ENCODE data around the gene MAPKBP1.
A peak's percentile ranks its signal among the peaks of the same experiment; 100 is the strongest.

The MAPKBP1 gene

GRCh38 chr15:41798607-41799487 is 24.6 kb downstream of the MAPKBP1 start:
- peak overlapping the region; percentile 14 for H4K8ac ChIP-seq (ENCODE audit: low read depth, low read length)
- no CpG with 5 or more reads among the region's 9 CpGs for WGBS (ENCODE audit: extremely low coverage, insufficient coverage, insufficient read length)
- H3K4ac ChIP-seq (ENCODE audit: low read depth, low read length), result peak overlapping the region; percentile 19
- H4K12ac ChIP-seq (ENCODE audit: low read depth, low read length), result no peak overlapping the region
- peak; percentile 30 to 64 for DNase-seq
- H2AK5ac ChIP-seq (ENCODE audit: low read length), result no peak overlapping the region
- H3K79me2 ChIP-seq (ENCODE audit: control insufficient read depth, insufficient read depth, low read length, poor library complexity), result no peaks in the 10 kb centered on the region
- H2BK12ac ChIP-seq (ENCODE audit: low read length), result peak overlapping the region; percentile 67
- H3K36me3 ChIP-seq (ENCODE audit: control insufficient read depth in 1 of 2, insufficient read depth in 2 of 2, low read length in 2 of 2), result peaks cover 3 to 8% of the 10 kb centered on the region in 2 experiments
- H3K18ac ChIP-seq (ENCODE audit: low read length), result peak overlapping the region; percentile 0
- peak overlapping the region; percentile 54 for H3K27ac ChIP-seq (ENCODE audit: low read depth, low read length)
- no peaks in the 10 kb centered on the region for H3K27me3 ChIP-seq (ENCODE audit: insufficient read depth, low read length)
- peaks cover 13% of the 10 kb centered on the region for H3K79me1 ChIP-seq (ENCODE audit: low read length)
- H3K14ac ChIP-seq (ENCODE audit: low read length), result peak overlapping the region; percentile 76
- H3K4me3 ChIP-seq (ENCODE audit: low read depth, low read length), result no peak overlapping the region
- peak overlapping the region; percentile 32 for H2BK5ac ChIP-seq (ENCODE audit: low read depth, low read length, poor library complexity)
- H3K9me3 ChIP-seq (ENCODE audit: insufficient read depth, low read depth, low read length), result no peaks in the 10 kb centered on the region
- no peak overlapping the region for H2AFZ ChIP-seq (ENCODE audit: insufficient read depth, low read length, poor library complexity)
- H4K91ac ChIP-seq (ENCODE audit: low read depth, low read length), result peak overlapping the region; percentile 65
- H3K4me2 ChIP-seq (ENCODE audit: low read length), result no peak overlapping the region
- H3K4me1 ChIP-seq (ENCODE audit: control insufficient read depth in 1 of 2, insufficient read depth in 2 of 2, low read length in 2 of 2), result peaks cover 20 to 36% of the 10 kb centered on the region in 2 experiments
- H3K23ac ChIP-seq (ENCODE audit: low read length), result no peak overlapping the region
- H2BK120ac ChIP-seq (ENCODE audit: insufficient read depth, low read length, poor library complexity), result peak overlapping the region; percentile 74
- no peak overlapping the region for H3K9ac ChIP-seq (ENCODE audit: low read length)

- Histone ChIP-seq H3K27ac (ENCODE audit: low read depth, low read length) (peak overlapping the region; percentile 14), H3K9ac (ENCODE audit: low read length) (no peak overlapping the region), H3K18ac (ENCODE audit: low read length) (peak overlapping the region; percentile 32), H3K4me3 (ENCODE audit: low read depth, low read length) (no peak overlapping the region), H4K91ac (ENCODE audit: low read depth, low read length) (peak overlapping the region; percentile 64), H2BK120ac (ENCODE audit: insufficient read depth, low read length, poor library complexity) (peak overlapping the region; percentile 74), H2BK12ac (ENCODE audit: low read length) (peak overlapping the region; percentile 5), H4K8ac (ENCODE audit: low read depth, low read length) (peak overlapping the region; percentile 8), H3K4ac (ENCODE audit: low read depth, low read length) (peak overlapping the region; percentile 19), H3K4me1 (ENCODE audit: control insufficient read depth in 1 of 2, insufficient read depth in 2 of 2, low read length in 2 of 2) (peaks cover 26 to 37% of the 10 kb centered on the region in 2 experiments), H3K27me3 (ENCODE audit: insufficient read depth, low read length) (no peaks in the 10 kb centered on the region), H3K23ac (ENCODE audit: low read length) (no peak overlapping the region), H2BK5ac (ENCODE audit: low read depth, low read length, poor library complexity) (peak overlapping the region; percentile 32), H2AFZ (ENCODE audit: insufficient read depth, low read length, poor library complexity) (no peak overlapping the region), H3K14ac (ENCODE audit: low read length) (peak overlapping the region; percentile 8), H3K79me1 (ENCODE audit: low read length) (peaks cover 17% of the 10 kb centered on the region), H2AK5ac (ENCODE audit: low read length) (peak overlapping the region; percentile 1), H3K36me3 (ENCODE audit: control insufficient read depth in 1 of 2, insufficient read depth in 2 of 2, low read length in 2 of 2) (peaks cover 3 to 8% of the 10 kb centered on the region in 2 experiments), H3K4me2 (ENCODE audit: low read length) (no peak overlapping the region), H4K12ac (ENCODE audit: low read depth, low read length) (no peak overlapping the region), H3K9me3 (ENCODE audit: insufficient read depth, low read depth, low read length) (no peaks in the 10 kb centered on the region), H3K79me2 (ENCODE audit: control insufficient read depth, insufficient read depth, low read length, poor library complexity) (peaks cover under 1% of the 10 kb centered on the region)
- no CpG with 5 or more reads among the region's 5 CpGs for WGBS (ENCODE audit: extremely low coverage, insufficient coverage, insufficient read length)
- DNase-seq, result peak in 1 of 2 donors; percentile 38
Observed at GRCh38 chr15:41799488-41799805, 25.2 kb downstream of the MAPKBP1 start.

GRCh38 chr15:41801185-41801584 is 26.9 kb downstream of the MAPKBP1 start:
- no CpG with 5 or more reads among the region's 3 CpGs for WGBS (ENCODE audit: extremely low coverage, insufficient coverage, insufficient read length)

GRCh38 chr15:41801850-41802455 is 27.7 kb downstream of the MAPKBP1 start:
- Histone ChIP-seq H2AK5ac (ENCODE audit: low read length) (no peak overlapping the region), H3K4me3 (ENCODE audit: low read depth, low read length) (no peak overlapping the region), H4K8ac (ENCODE audit: low read depth, low read length) (no peak overlapping the region), H2BK120ac (ENCODE audit: insufficient read depth, low read length, poor library complexity) (no peak overlapping the region), H2BK12ac (ENCODE audit: low read length) (no peak overlapping the region), H3K27ac (ENCODE audit: low read depth, low read length) (no peak overlapping the region), H3K79me2 (ENCODE audit: control insufficient read depth, insufficient read depth, low read length, poor library complexity) (peaks cover 9% of the 10 kb centered on the region), H3K18ac (ENCODE audit: low read length) (no peak overlapping the region), H3K79me1 (ENCODE audit: low read length) (peaks cover 32% of the 10 kb centered on the region), H3K4ac (ENCODE audit: low read depth, low read length) (no peak overlapping the region), H2BK5ac (ENCODE audit: low read depth, low read length, poor library complexity) (no peak overlapping the region), H3K4me2 (ENCODE audit: low read length) (no peak overlapping the region), H2AFZ (ENCODE audit: insufficient read depth, low read length, poor library complexity) (no peak overlapping the region), H3K36me3 (ENCODE audit: control insufficient read depth in 1 of 2, insufficient read depth in 2 of 2, low read length in 2 of 2) (peaks cover 3 to 8% of the 10 kb centered on the region in 2 experiments), H4K12ac (ENCODE audit: low read depth, low read length) (no peak overlapping the region), H3K14ac (ENCODE audit: low read length) (no peak overlapping the region), H3K9ac (ENCODE audit: low read length) (no peak overlapping the region), H3K27me3 (ENCODE audit: insufficient read depth, low read length) (no peaks in the 10 kb centered on the region), H3K23ac (ENCODE audit: low read length) (no peak overlapping the region), H4K91ac (ENCODE audit: low read depth, low read length) (no peak overlapping the region), H3K9me3 (ENCODE audit: insufficient read depth, low read depth, low read length) (peaks cover 2% of the 10 kb centered on the region), H3K4me1 (ENCODE audit: control insufficient read depth in 1 of 2, insufficient read depth in 2 of 2, low read length in 2 of 2) (peaks cover 41 to 56% of the 10 kb centered on the region in 2 experiments)
- no CpG with 5 or more reads among the region's 3 CpGs for WGBS (ENCODE audit: extremely low coverage, insufficient coverage, insufficient read length)
- DNase-seq, result peak; percentile 27 to 69

More at GRCh38 chr15:41801185-41801584, 26.9 kb downstream of the MAPKBP1 start:
- Histone ChIP-seq H4K8ac (ENCODE audit: low read depth, low read length) (no peak overlapping the region), H2BK120ac (ENCODE audit: insufficient read depth, low read length, poor library complexity) (no peak overlapping the region), H3K9ac (ENCODE audit: low read length) (no peak overlapping the region), H3K23ac (ENCODE audit: low read length) (no peak overlapping the region), H3K79me2 (ENCODE audit: control insufficient read depth, insufficient read depth, low read length, poor library complexity) (peaks cover 9% of the 10 kb centered on the region), H3K4me2 (ENCODE audit: low read length) (no peak overlapping the region), H3K4me3 (ENCODE audit: low read depth, low read length) (no peak overlapping the region), H3K4ac (ENCODE audit: low read depth, low read length) (no peak overlapping the region), H2BK5ac (ENCODE audit: low read depth, low read length, poor library complexity) (no peak overlapping the region), H3K27ac (ENCODE audit: low read depth, low read length) (no peak overlapping the region), H3K4me1 (ENCODE audit: control insufficient read depth in 1 of 2, insufficient read depth in 2 of 2, low read length in 2 of 2) (peaks cover 38 to 48% of the 10 kb centered on the region in 2 experiments), H3K27me3 (ENCODE audit: insufficient read depth, low read length) (no peaks in the 10 kb centered on the region), H3K14ac (ENCODE audit: low read length) (no peak overlapping the region), H2AK5ac (ENCODE audit: low read length) (no peak overlapping the region), H3K36me3 (ENCODE audit: control insufficient read depth in 1 of 2, insufficient read depth in 2 of 2, low read length in 2 of 2) (peaks cover 3 to 8% of the 10 kb centered on the region in 2 experiments), H3K79me1 (ENCODE audit: low read length) (peaks cover 29% of the 10 kb centered on the region), H3K18ac (ENCODE audit: low read length) (no peak overlapping the region), H2AFZ (ENCODE audit: insufficient read depth, low read length, poor library complexity) (no peak overlapping the region), H4K91ac (ENCODE audit: low read depth, low read length) (no peak overlapping the region), H2BK12ac (ENCODE audit: low read length) (no peak overlapping the region), H4K12ac (ENCODE audit: low read depth, low read length) (no peak overlapping the region), H3K9me3 (ENCODE audit: insufficient read depth, low read depth, low read length) (peaks cover 2% of the 10 kb centered on the region)
- DNase-seq, result peak in 1 of 2 donors; percentile 16

Measured in trophoblast cell (in vitro differentiated cells and primary cell).